HepG2 (cell line): ENCODE measurements around the gene SLC22A12. TPM values are rescaled to one million over a fixed set of nuclear protein-coding genes. Genes with fewer than 3 reads are reported as not detected.
A peak's percentile ranks its signal among the peaks of the same experiment; 100 is the strongest.

Source experiments
- AFF4 ChIP-seq: sonication (generic); formaldehyde crosslinking; IDR thresholded peaks from 2 replicates; pipeline ENCODE4 v1.4.0; 2020; ENCODE audit warnings: missing genetic modification reagents
- CC2D1A ChIP-seq: sonication (generic); formaldehyde crosslinking; IDR thresholded peaks from 2 replicates; pipeline ENCODE4 v1.8.1; 2023; ENCODE audit warnings: mild to moderate bottlenecking, missing genetic modification reagents
- CREB3 ChIP-seq: sonication (generic); formaldehyde crosslinking; IDR thresholded peaks from 2 replicates; pipeline ENCODE4 v1.5.0; 2020; ENCODE audit warnings: missing genetic modification reagents
- DNMT3B ChIP-seq: conservative IDR thresholded peaks from 2 replicates; pipeline ENCODE4 v1.6.1; 2016; ENCODE audit warnings: missing biosample characterization, control low read depth
- EP300 ChIP-seq, 3 experiments: sonication (generic) in 1 of 3; formaldehyde crosslinking in 1 of 3; IDR thresholded peaks; 2 replicates each; pipeline versions ENCODE4 v1.5.1 to v1.6.1; 2011 to 2020; ENCODE audit warnings: low read depth in 2 of 3, low read length in 2 of 3, borderline replicate concordance in 1 of 3, improper control_type of control experiment in 1 of 3, mild to moderate bottlenecking in 1 of 3, missing genetic modification reagents in 1 of 3, moderate library complexity in 1 of 3
- ETV5 ChIP-seq: IDR thresholded peaks from 2 replicates; pipeline ENCODE4 v1.6.1; 2018; ENCODE audit warnings: missing biosample characterization, missing genetic modification reagents, inconsistent platforms, borderline replicate concordance
- GABPB1 ChIP-seq: IDR thresholded peaks from 2 replicates; pipeline ENCODE4 v1.6.1; 2016; ENCODE audit warnings: mild to moderate bottlenecking, missing genetic modification reagents, moderate library complexity, missing compliant biosample characterization
- JUND ChIP-seq: sonication (generic); formaldehyde crosslinking; IDR thresholded peaks from 2 replicates; pipeline ENCODE4 v1.8.0; 2022; ENCODE audit warnings: mild to moderate bottlenecking, missing genetic modification reagents
- LBX2 ChIP-seq: sonication (generic); formaldehyde crosslinking; IDR thresholded peaks from 2 replicates; pipeline ENCODE4 v1.5.0; 2020; ENCODE audit warnings: missing genetic modification reagents, mild to moderate bottlenecking, borderline replicate concordance
- PAWR ChIP-seq: sonication (generic); formaldehyde crosslinking; IDR thresholded peaks from 2 replicates; pipeline ENCODE4 v1.4.0; 2020; ENCODE audit warnings: missing genetic modification reagents, mild to moderate bottlenecking, borderline replicate concordance
- POLR2AphosphoS5 ChIP-seq: IDR thresholded peaks from 2 replicates; pipeline ENCODE4 v1.6.1; 2012; ENCODE audit warnings: low read depth, low read length
- RELA ChIP-seq: sonication (generic); formaldehyde crosslinking; IDR thresholded peaks from 2 replicates; pipeline ENCODE4 v1.4.0; 2020; ENCODE audit warnings: missing genetic modification reagents
- REPIN1 ChIP-seq: sonication (generic); formaldehyde crosslinking; IDR thresholded peaks from 2 replicates; pipeline ENCODE4 v1.8.0; 2022; ENCODE audit warnings: missing genetic modification reagents, low read depth, mild to moderate bottlenecking, borderline replicate concordance
- ZBTB37 ChIP-seq: sonication (generic); formaldehyde crosslinking; IDR thresholded peaks from 2 replicates; pipeline ENCODE4 v1.4.0; 2020; ENCODE audit warnings: mild to moderate bottlenecking, missing genetic modification reagents
- ZFY ChIP-seq: sonication (generic); formaldehyde crosslinking; IDR thresholded peaks from 2 replicates; pipeline ENCODE4 v1.4.0; 2020; ENCODE audit warnings: missing genetic modification reagents
- ZNF230 ChIP-seq: sonication (generic); formaldehyde crosslinking; IDR thresholded peaks from 2 replicates; pipeline ENCODE4 v1.4.0; 2020; ENCODE audit warnings: mild to moderate bottlenecking, missing genetic modification reagents
- ZNF354B ChIP-seq: sonication (generic); formaldehyde crosslinking; IDR thresholded peaks from 2 replicates; pipeline ENCODE4 v1.8.0; 2022; ENCODE audit warnings: mild to moderate bottlenecking, missing genetic modification reagents
- ZNF687 ChIP-seq: sonication (generic); formaldehyde crosslinking; IDR thresholded peaks from 2 replicates; pipeline ENCODE4 v1.5.1; 2020; ENCODE audit warnings: mild to moderate bottlenecking, missing genetic modification reagents, moderate library complexity
- ZNF850 ChIP-seq: sonication (generic); formaldehyde crosslinking; conservative IDR thresholded peaks from 2 replicates; pipeline ENCODE4 v1.9.0; 2021; ENCODE audit warnings: mild to moderate bottlenecking, missing genetic modification reagents
- polyA plus RNA-seq, 8 experiments: library from polyadenylated mRNA; depleted of rRNA in 3 of 8; stranded (reverse) in 7 of 8; unstranded in 1 of 8; fragments of >200 nt; fragmentation: Illumina TruSeq in 4 of 8; extraction: Trizol in 4 of 8; gene quantifications; 2 replicates each; pipeline versions ENCODE4 v1.2.1 to v1.2.3, GENCODE V29; 2011 to 2016; ENCODE audit warnings: low read depth in 4 of 8, missing spikeins in 1 of 8, mixed read lengths in 1 of 8; ENCODE audit not compliant: insufficient read depth in 1 of 8
- total RNA-seq, 5 experiments: library from RNA; depleted of rRNA; stranded (reverse); fragments of >200 nt; fragmentation: Illumina TruSeq; extraction: Trizol; gene quantifications; 2 replicates each; pipeline ENCODE4 v1.2.3, GENCODE V29; 2016; ENCODE audit warnings: low read depth in 1 of 5

SLC22A12 gene
- total and polyA plus RNA-seq, 2 of the 13 experiments (the other 11 are each of a cell fraction or from before 2014, with no cell fraction given) = not detected

- TF ChIP-seq ZNF687 (CRISPR knock-in tag) (peak; percentile 72), RELA (no peak), GABPB1 (CRISPR knock-in tag) (peak; percentile 30; the same call in 1 of the 2 replicates), DNMT3B (CRISPR knock-in tag) (no peak), ZNF850 (CRISPR knock-in tag) (0 out of 2 replicates have a peak, but pooled peaks have one; percentile 46), JUND (CRISPR knock-in tag) (no peak), ZBTB37 (CRISPR knock-in tag) (no peak), ZFY (CRISPR knock-in tag) (peak; percentile 44; the same call in 1 of the 2 replicates), PAWR (CRISPR knock-in tag) (no peak), AFF4 (CRISPR knock-in tag) (no peak), ZNF354B (no peak), REPIN1 (CRISPR knock-in tag) (no peak), CC2D1A (CRISPR knock-in tag) (no peak), CREB3 (CRISPR knock-in tag) (no peak), ZNF230 (CRISPR knock-in tag) (no peak), EP300 (IDR thresholded peaks at IDR 0.05; ENCODE audit: low read depth in 2 of 2, low read length in 2 of 2) (0 out of 4 replicates have a peak, but pooled peaks of 1 of the 2 experiments have one; percentile 6), EP300 (CRISPR knock-in tag; IDR thresholded peaks at IDR 0.05; ENCODE audit: borderline replicate concordance) (no peak; the same call in 1 of the 2 replicates), POLR2AphosphoS5 (no peak), ETV5 (CRISPR knock-in tag) (peak; percentile 27; the same call in 1 of the 2 replicates), LBX2 (CRISPR knock-in tag) (no peak)
Observed at GRCh38 chr11:64581057-64581523, 9.9 kb upstream of the SLC22A12 start (continued).
